Mesothelial cell of epicardium (in vitro differentiated cells): Measurements from ENCODE around the gene RNF32. TPM values are rescaled to one million over a fixed set of nuclear protein-coding genes. Genes with fewer than 3 reads are reported as not detected.

Experiments used
- DNase-seq, 2 experiments: peaks; one replicate each; pipeline ENCODE4 v3.0.0; 2021; ENCODE audit warnings: low spot score in 2 of 2; ENCODE audit not compliant: unreplicated experiment in 2 of 2
- H3K27ac Mint-ChIP-seq: 2 replicates; pipeline ENCODE4 v1.8.0; 2021; ENCODE audit warnings: mixed read lengths
- H3K27me3 Mint-ChIP-seq: 2 replicates; pipeline ENCODE4 v1.8.0; 2021; ENCODE audit warnings: low read depth, mixed read lengths
- H3K36me3 Mint-ChIP-seq: 2 replicates; pipeline ENCODE4 v1.8.0; 2021; ENCODE audit warnings: mixed read lengths
- H3K4me1 Mint-ChIP-seq: 2 replicates; pipeline ENCODE4 v1.8.0; 2021; ENCODE audit warnings: mixed read lengths
- H3K4me3 Mint-ChIP-seq: 2 replicates; pipeline ENCODE4 v1.8.0; 2021; ENCODE audit warnings: mild to moderate bottlenecking, moderate library complexity, mixed read lengths
- H3K9me3 Mint-ChIP-seq: 2 replicates; pipeline ENCODE4 v1.8.0; 2021; ENCODE audit warnings: mixed read lengths
- total RNA-seq: library from RNA; stranded (reverse); gene quantifications from 3 replicates; pipeline ENCODE4 v1.2.1, GENCODE V29; 2021
- TF ChIP-seq, protein P1 (sequence below): fragments of 200-600 bp; sonication (generic); IDR thresholded peaks from one replicate; pipeline ENCODE4 v1.5.0; 2021; ENCODE audit warnings: antibody characterized with exemption; ENCODE audit not compliant: unreplicated experiment

The RNF32 gene
- total RNA-seq, 1 donor from 2014 or later: 1.5 TPM

- Mint-ChIP-seq H3K4me1 (peaks cover 38% of the 10 kb centered on the region), H3K27ac (no peak overlapping the region), H3K9me3 (no peaks in the 10 kb centered on the region), H3K36me3 (no peaks in the 10 kb centered on the region), H3K4me3 (no peak overlapping the region), H3K27me3 (no peaks in the 10 kb centered on the region)
- TF ChIP-seq, protein P1, sequence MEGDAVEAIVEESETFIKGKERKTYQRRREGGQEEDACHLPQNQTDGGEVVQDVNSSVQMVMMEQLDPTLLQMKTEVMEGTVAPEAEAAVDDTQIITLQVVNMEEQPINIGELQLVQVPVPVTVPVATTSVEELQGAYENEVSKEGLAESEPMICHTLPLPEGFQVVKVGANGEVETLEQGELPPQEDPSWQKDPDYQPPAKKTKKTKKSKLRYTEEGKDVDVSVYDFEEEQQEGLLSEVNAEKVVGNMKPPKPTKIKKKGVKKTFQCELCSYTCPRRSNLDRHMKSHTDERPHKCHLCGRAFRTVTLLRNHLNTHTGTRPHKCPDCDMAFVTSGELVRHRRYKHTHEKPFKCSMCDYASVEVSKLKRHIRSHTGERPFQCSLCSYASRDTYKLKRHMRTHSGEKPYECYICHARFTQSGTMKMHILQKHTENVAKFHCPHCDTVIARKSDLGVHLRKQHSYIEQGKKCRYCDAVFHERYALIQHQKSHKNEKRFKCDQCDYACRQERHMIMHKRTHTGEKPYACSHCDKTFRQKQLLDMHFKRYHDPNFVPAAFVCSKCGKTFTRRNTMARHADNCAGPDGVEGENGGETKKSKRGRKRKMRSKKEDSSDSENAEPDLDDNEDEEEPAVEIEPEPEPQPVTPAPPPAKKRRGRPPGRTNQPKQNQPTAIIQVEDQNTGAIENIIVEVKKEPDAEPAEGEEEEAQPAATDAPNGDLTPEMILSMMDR: no peak
- no peak for DNase-seq
Measured at GRCh38 chr7:156661637-156662036, 21.1 kb downstream of the RNF32 start.

- peaks cover 40% of the 10 kb centered on the region for H3K4me1 Mint-ChIP-seq
- H3K27me3 Mint-ChIP-seq: no peaks in the 10 kb centered on the region
Measured at GRCh38 chr7:156662277-156662676, 21.7 kb downstream of the RNF32 start.

DNA sequence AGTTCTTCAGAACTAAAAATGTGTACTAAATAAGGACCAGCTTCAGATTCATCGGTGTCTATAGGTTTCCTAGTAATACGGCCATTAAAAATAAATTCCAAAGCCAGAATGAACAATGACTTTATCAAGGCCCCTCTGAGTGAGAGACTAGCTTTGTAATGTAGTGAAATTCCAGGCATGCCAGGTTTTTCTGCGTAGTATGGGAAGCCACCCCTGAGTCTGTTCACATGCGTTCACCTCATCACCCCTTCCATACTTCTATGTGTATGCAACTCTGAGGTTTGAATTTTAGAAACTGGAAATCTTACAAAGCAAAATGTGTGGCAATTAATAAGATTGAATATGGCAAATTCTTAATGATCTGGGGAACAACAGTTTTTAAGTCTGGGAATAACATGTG, 24.5 kb downstream of the RNF32 start:
- no peaks in the 10 kb centered on the region for H3K27me3 Mint-ChIP-seq
- H3K4me3 Mint-ChIP-seq: no peak overlapping the region
- no peaks in the 10 kb centered on the region for H3K9me3 Mint-ChIP-seq
- H3K36me3 Mint-ChIP-seq: peaks cover 3% of the 10 kb centered on the region
- H3K4me1 Mint-ChIP-seq: peaks cover 39% of the 10 kb centered on the region
- TF ChIP-seq, protein P1: no peak
- peak overlapping the region; percentile 93 for H3K27ac Mint-ChIP-seq
- DNase-seq: no peak

More at GRCh38 chr7:156662277-156662676, 21.7 kb downstream of the RNF32 start:
- Mint-ChIP-seq H3K4me3 (no peak overlapping the region), H3K36me3 (no peaks in the 10 kb centered on the region), H3K27ac (no peak overlapping the region), H3K9me3 (no peaks in the 10 kb centered on the region)
- DNase-seq: no peak
- TF ChIP-seq, protein P1: no peak

DNA sequence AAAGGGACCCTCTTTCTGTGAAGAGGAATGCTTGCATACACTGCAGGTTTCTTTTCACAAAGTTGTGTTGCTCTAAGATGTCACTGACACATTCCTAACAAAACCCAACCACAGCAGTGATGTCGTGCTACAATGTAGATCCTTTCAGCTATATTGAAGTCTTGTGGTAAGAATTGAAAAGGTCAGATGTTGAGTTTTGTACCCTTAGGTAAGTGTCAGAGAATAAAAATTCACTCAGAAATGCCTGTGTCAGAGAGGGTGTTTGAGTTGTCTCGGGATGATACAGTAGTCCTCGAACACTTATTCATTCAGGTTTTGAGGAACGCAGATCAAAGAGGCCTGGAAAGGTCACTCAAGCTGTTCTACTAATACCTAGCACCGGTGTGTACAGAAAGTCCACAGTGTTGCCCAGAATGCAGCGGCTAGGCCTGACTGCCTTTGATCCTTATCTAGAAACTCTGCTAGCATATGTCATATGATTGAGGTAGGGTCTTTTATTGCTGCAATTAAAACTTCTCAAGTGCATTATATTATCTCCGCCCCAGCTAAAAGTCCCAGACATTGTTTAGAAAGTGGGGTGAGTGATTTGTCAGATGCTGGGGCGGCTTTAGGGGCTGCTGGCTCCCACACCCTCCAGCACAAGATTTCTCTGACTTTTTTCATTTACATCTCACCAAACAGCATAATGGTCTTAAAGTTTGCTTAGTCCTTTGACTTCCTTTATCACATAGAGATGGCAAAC, 26.0 kb downstream of the RNF32 start:
- Mint-ChIP-seq H3K27me3 (no peaks in the 10 kb centered on the region), H3K4me1 (peaks cover 38% of the 10 kb centered on the region), H3K9me3 (no peaks in the 10 kb centered on the region), H3K4me3 (no peak overlapping the region), H3K27ac (peak overlapping the region; percentile 93), H3K36me3 (peaks cover 7% of the 10 kb centered on the region)
- TF ChIP-seq, protein P1: no peak
- DNase-seq: no peak

- H3K4me1 Mint-ChIP-seq: peaks cover 38% of the 10 kb centered on the region
- peak overlapping the region; percentile 93 for H3K27ac Mint-ChIP-seq
- no peaks in the 10 kb centered on the region for H3K9me3 Mint-ChIP-seq
- no peak for DNase-seq
- no peak overlapping the region for H3K4me3 Mint-ChIP-seq
- H3K36me3 Mint-ChIP-seq: peaks cover 7% of the 10 kb centered on the region
- TF ChIP-seq, protein P1: no peak
- H3K27me3 Mint-ChIP-seq: no peaks in the 10 kb centered on the region
Measured at GRCh38 chr7:156667110-156667426, 26.5 kb downstream of the RNF32 start.
